Suprapubic skin (tissue), 4 donors: ENCODE results near the gene NR3C2. TPM values are rescaled to one million over a fixed set of nuclear protein-coding genes. Genes with fewer than 3 reads are reported as not detected.

Source experiments
- DNase-seq, 2 donors: peaks; one replicate each; pipeline ENCODE4 v3.0.0-alpha.2; 2019; ENCODE audit warnings: low spot score in 2 of 2
- H3K27ac ChIP-seq: fragments of 200-600 bp; sonication (generic); one replicate; pipeline ENCODE4 v1.5.1; 2019
- H3K27me3 ChIP-seq: fragments of 200-600 bp; sonication (generic); one replicate; pipeline ENCODE4 v1.5.1; 2019
- H3K36me3 ChIP-seq: fragments of 200-600 bp; sonication (generic); one replicate; pipeline ENCODE4 v1.5.1; 2019
- H3K4me1 ChIP-seq: fragments of 200-600 bp; sonication (generic); one replicate; pipeline ENCODE4 v1.5.1; 2019
- H3K4me3 ChIP-seq: fragments of 200-600 bp; sonication (generic); one replicate; pipeline ENCODE4 v1.5.1; 2019; ENCODE audit warnings: mild to moderate bottlenecking
- H3K9me3 ChIP-seq: fragments of 200-600 bp; sonication (generic); one replicate; pipeline ENCODE4 v1.5.1; 2019
- EP300 ChIP-seq: sonication (generic); formaldehyde crosslinking; IDR thresholded peaks from one replicate; pipeline ENCODE4 v1.6.1; 2017; ENCODE audit warnings: antibody characterized with exemption
- POLR2A ChIP-seq, 2 donors: fragments of 450-650 bp; IDR thresholded peaks; one replicate each; pipeline ENCODE4 v1.6.1; 2017; ENCODE audit warnings: antibody characterized with exemption in 2 of 2, mild to moderate bottlenecking in 2 of 2, moderate library complexity in 2 of 2
- POLR2AphosphoS5 ChIP-seq, 3 donors: sonication (generic); formaldehyde crosslinking; IDR thresholded peaks; one replicate each; pipeline ENCODE4 v1.6.1; 2017; ENCODE audit warnings: antibody characterized with exemption in 3 of 3
- WGBS: methylation state at CpG from one replicate; pipeline ENCODE4 v1.1.5; 2018; 5-methylcytosine and 5-hydroxymethylcytosine counted together
- total RNA-seq, 4 donors: library from RNA; depleted of rRNA; stranded (reverse); fragments of >200 nt; gene quantifications; one replicate each; pipeline ENCODE4 v1.1.0, GENCODE V29; 2016
- TF ChIP-seq, protein P1 (sequence below), 2 donors: fragments of 200-600 bp in 1 of 2; fragments of 450-650 bp in 1 of 2; sonication (generic) in 1 of 2; IDR thresholded peaks; one replicate each; pipeline ENCODE4 v1.5.1; 2016 to 2019; ENCODE audit warnings: antibody characterized with exemption in 2 of 2, mild to moderate bottlenecking in 1 of 2, moderate library complexity in 1 of 2

NR3C2 gene
- total RNA-seq, 4 donors from 2014 or later, result 7.3 to 12.1 (median 11.0) TPM

DNA sequence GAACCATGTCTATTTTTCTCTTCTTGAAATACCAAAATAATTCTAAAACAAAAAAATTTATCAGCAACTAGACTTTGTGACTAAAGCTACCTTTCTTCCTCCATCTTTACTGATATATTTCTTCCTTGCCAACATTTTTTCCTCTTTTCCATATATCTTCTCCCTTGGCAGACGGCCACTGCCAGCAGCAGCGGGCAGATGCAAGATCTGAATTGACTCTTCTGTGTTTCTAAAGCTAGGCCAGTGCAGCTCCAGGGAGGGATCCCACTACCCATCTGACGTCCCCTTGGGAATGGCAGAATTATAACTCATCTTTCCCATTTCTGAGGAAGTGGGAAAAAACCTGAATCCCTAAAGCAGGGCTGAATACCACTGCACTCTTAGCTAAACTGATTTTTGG lies 206.4 kb downstream of the NR3C2 start:
- DNase-seq, result no peak
- Histone ChIP-seq H3K9me3 (no peaks in the 10 kb centered on the region), H3K36me3 (no peaks in the 10 kb centered on the region), H3K4me3 (no peak overlapping the region), H3K27ac (no peak overlapping the region), H3K27me3 (no peaks in the 10 kb centered on the region), H3K4me1 (peaks cover 4% of the 10 kb centered on the region)
- TF ChIP-seq POLR2A (IDR thresholded peaks at IDR 0.05) (no peak), EP300 (no peak), POLR2AphosphoS5 (IDR thresholded peaks at IDR 0.05) (no peak)
- TF ChIP-seq, protein P1, sequence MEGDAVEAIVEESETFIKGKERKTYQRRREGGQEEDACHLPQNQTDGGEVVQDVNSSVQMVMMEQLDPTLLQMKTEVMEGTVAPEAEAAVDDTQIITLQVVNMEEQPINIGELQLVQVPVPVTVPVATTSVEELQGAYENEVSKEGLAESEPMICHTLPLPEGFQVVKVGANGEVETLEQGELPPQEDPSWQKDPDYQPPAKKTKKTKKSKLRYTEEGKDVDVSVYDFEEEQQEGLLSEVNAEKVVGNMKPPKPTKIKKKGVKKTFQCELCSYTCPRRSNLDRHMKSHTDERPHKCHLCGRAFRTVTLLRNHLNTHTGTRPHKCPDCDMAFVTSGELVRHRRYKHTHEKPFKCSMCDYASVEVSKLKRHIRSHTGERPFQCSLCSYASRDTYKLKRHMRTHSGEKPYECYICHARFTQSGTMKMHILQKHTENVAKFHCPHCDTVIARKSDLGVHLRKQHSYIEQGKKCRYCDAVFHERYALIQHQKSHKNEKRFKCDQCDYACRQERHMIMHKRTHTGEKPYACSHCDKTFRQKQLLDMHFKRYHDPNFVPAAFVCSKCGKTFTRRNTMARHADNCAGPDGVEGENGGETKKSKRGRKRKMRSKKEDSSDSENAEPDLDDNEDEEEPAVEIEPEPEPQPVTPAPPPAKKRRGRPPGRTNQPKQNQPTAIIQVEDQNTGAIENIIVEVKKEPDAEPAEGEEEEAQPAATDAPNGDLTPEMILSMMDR (IDR thresholded peaks at IDR 0.05), result no peak
- WGBS, result 80% methylated on average over 3 of the region's 3 CpGs

- no peaks in the 10 kb centered on the region for H3K27me3 ChIP-seq
- no peak overlapping the region for H3K27ac ChIP-seq
- no peaks in the 10 kb centered on the region for H3K9me3 ChIP-seq
- DNase-seq, result no peak
- no peaks in the 10 kb centered on the region for H3K36me3 ChIP-seq
- 96% methylated on average over 1 of the region's 1 CpG for whole genome bisulfite sequencing
- H3K4me1 ChIP-seq, result no peaks in the 10 kb centered on the region
- H3K4me3 ChIP-seq, result no peak overlapping the region
- TF ChIP-seq POLR2AphosphoS5 (IDR thresholded peaks at IDR 0.05) (no peak), POLR2A (IDR thresholded peaks at IDR 0.05) (no peak)
- TF ChIP-seq, protein P1 (IDR thresholded peaks at IDR 0.05), result no peak
Measured at GRCh38 chr4:148229798-148230197, 212.4 kb downstream of the NR3C2 start.

GRCh38 chr4:148229028-148229427 lies 213.2 kb downstream of the NR3C2 start:
- Histone ChIP-seq H3K9me3 (no peaks in the 10 kb centered on the region), H3K4me1 (no peaks in the 10 kb centered on the region), H3K4me3 (no peak overlapping the region), H3K36me3 (no peaks in the 10 kb centered on the region), H3K27ac (no peak overlapping the region), H3K27me3 (no peaks in the 10 kb centered on the region)
- no peak for DNase-seq
- TF ChIP-seq, protein P1 (IDR thresholded peaks at IDR 0.05), result no peak
- TF ChIP-seq POLR2AphosphoS5 (IDR thresholded peaks at IDR 0.05) (no peak), EP300 (no peak)
- 68% methylated on average over 4 of the region's 4 CpGs for WGBS

DNA sequence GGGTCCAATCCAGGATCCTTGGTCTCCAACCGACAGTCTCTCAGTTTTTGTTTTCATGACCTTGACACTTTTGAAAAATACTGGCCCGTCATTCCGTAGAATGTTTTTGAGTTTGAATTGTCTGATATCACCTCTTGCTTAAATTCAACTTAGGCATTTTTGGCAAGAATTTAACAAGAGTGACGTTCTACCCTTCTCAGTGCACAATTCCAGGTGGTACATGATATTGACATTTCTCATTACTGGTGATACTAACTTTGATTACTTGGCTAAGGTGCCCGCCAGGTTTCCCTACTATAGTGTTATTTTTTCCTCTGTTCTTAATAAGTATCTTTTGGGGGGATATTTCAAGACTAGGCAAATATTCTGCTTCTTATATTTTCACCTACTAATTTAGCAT lies 215.1 kb downstream of the NR3C2 start:
- no peak for DNase-seq
- no peaks in the 10 kb centered on the region for H3K9me3 ChIP-seq
- no peaks in the 10 kb centered on the region for H3K36me3 ChIP-seq
- 93% methylated on average over 5 of the region's 5 CpGs for WGBS
- H3K27ac ChIP-seq, result no peak overlapping the region
- H3K4me3 ChIP-seq, result no peak overlapping the region
- TF ChIP-seq EP300, result no peak
- TF ChIP-seq POLR2A (IDR thresholded peaks at IDR 0.05), result no peak
- no peak for TF ChIP-seq POLR2AphosphoS5 (IDR thresholded peaks at IDR 0.05)
- TF ChIP-seq, protein P1 (IDR thresholded peaks at IDR 0.05), result no peak
- H3K27me3 ChIP-seq, result no peaks in the 10 kb centered on the region
- H3K4me1 ChIP-seq, result no peaks in the 10 kb centered on the region

GRCh38 chr4:148226341-148226740 lies 215.9 kb downstream of the NR3C2 start:
- Histone ChIP-seq H3K27ac (no peak overlapping the region), H3K36me3 (no peaks in the 10 kb centered on the region), H3K27me3 (no peaks in the 10 kb centered on the region), H3K4me3 (no peak overlapping the region), H3K9me3 (no peaks in the 10 kb centered on the region), H3K4me1 (no peaks in the 10 kb centered on the region)
- no peak for TF ChIP-seq POLR2AphosphoS5 (IDR thresholded peaks at IDR 0.05)
- TF ChIP-seq, protein P1 (IDR thresholded peaks at IDR 0.05), result no peak
- TF ChIP-seq POLR2A (IDR thresholded peaks at IDR 0.05), result no peak
- TF ChIP-seq EP300, result no peak
- DNase-seq, result no peak
- WGBS, result 100% methylated on average over 1 of the region's 1 CpG
